GM23248 (cell line): ENCODE data around the gene COX8A.

Experiments
- EZH2 ChIP-seq: fragments of 200-600 bp; sonication (generic); IDR thresholded peaks from 2 replicates; pipeline ENCODE4 v1.6.1; 2018; ENCODE audit warnings: antibody characterized with exemption, mild to moderate bottlenecking; ENCODE audit not compliant: insufficient read depth, poor library complexity, severe bottlenecking
- EZH2phosphoT487 ChIP-seq: fragments of 200-600 bp; sonication (generic); IDR thresholded peaks from 2 replicates; pipeline ENCODE4 v1.6.1; 2018; ENCODE audit warnings: antibody characterized with exemption, moderate library complexity, mild to moderate bottlenecking, low read depth; ENCODE audit not compliant: insufficient read depth

DNA sequence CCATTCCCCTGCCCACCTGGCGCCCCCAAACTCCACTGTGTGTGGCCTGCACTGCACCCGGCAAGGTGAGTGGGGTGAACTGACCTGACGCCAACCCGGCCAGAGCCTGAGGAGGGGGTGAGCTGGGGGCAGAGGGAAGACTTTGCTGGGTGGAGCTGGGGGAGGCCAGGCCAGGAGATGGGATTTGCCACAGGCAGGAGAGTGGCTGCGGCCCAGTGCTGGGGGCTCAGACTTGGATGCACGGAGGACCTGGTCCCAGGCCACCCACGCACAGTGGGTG, 43.5 kb downstream of the COX8A start:
- no peak for TF ChIP-seq EZH2
- no peak for TF ChIP-seq EZH2phosphoT487
